GM23338 (cell line): ENCODE measurements around the gene NPHP4.

ENCODE experiments used
- CREB1 ChIP-seq: fragments of 250-450 bp; sonication (Bioruptor Pico); IDR thresholded peaks from 2 replicates; pipeline ENCODE4 v1.5.0; 2020; ENCODE audit warnings: low read depth, mild to moderate bottlenecking, moderate library complexity
- CTCF ChIP-seq, 2 experiments: fragments of 200-600 bp in 1 of 2; sonication (generic) in 1 of 2; conservative IDR thresholded peaks; 2 replicates each; pipeline versions ENCODE4 v1.5.1 to v1.6.1; 2016 to 2017; ENCODE audit warnings: antibody characterized with exemption in 2 of 2, low read depth in 2 of 2, mild to moderate bottlenecking in 2 of 2, moderate library complexity in 1 of 2
- ETS1 ChIP-seq: IDR thresholded peaks from 2 replicates; pipeline ENCODE4 v1.6.1; 2016; ENCODE audit warnings: antibody characterized with exemption
- EZH2 ChIP-seq: fragments of 200-600 bp; sonication (generic); IDR thresholded peaks from one replicate; pipeline ENCODE4 v1.8.0; 2017; ENCODE audit warnings: antibody characterized with exemption, mild to moderate bottlenecking, low read depth; ENCODE audit not compliant: unreplicated experiment
- EZH2phosphoT487 ChIP-seq: fragments of 200-600 bp; sonication (generic); IDR thresholded peaks from one replicate; pipeline ENCODE4 v1.8.1; 2018; ENCODE audit warnings: antibody characterized with exemption; ENCODE audit not compliant: unreplicated experiment
- JUNB ChIP-seq: IDR thresholded peaks from one replicate; pipeline ENCODE4 v1.6.1; 2016; ENCODE audit warnings: antibody characterized with exemption; ENCODE audit not compliant: unreplicated experiment
- NANOG ChIP-seq: IDR thresholded peaks from 2 replicates; pipeline ENCODE4 v1.6.1; 2016; ENCODE audit warnings: antibody characterized with exemption, borderline replicate concordance
- POLR2AphosphoS5 ChIP-seq: IDR thresholded peaks from 2 replicates; pipeline ENCODE4 v1.6.1; 2016; ENCODE audit warnings: antibody characterized with exemption, low read depth
- REST ChIP-seq: IDR thresholded peaks from one replicate; pipeline ENCODE4 v1.6.1; 2018; ENCODE audit warnings: antibody characterized with exemption; ENCODE audit not compliant: unreplicated experiment
- STAT1 ChIP-seq: IDR thresholded peaks from one replicate; pipeline ENCODE4 v1.6.1; 2016; ENCODE audit warnings: antibody characterized with exemption; ENCODE audit not compliant: unreplicated experiment
- ZNF114 ChIP-seq: fragments of 250-450 bp; sonication (Bioruptor Pico); IDR thresholded peaks from 2 replicates; pipeline ENCODE4 v1.5.0; 2020; ENCODE audit warnings: mild to moderate bottlenecking, moderate library complexity
- ZNF331 ChIP-seq: fragments of 250-450 bp; sonication (Bioruptor Pico); IDR thresholded peaks from 2 replicates; pipeline ENCODE4 v1.5.0; 2020; ENCODE audit warnings: low read depth, mild to moderate bottlenecking, moderate library complexity
- ZNF462 ChIP-seq: fragments of 250-450 bp; sonication (Bioruptor Pico); IDR thresholded peaks from 2 replicates; pipeline ENCODE4 v1.5.0; 2020; ENCODE audit warnings: mild to moderate bottlenecking, moderate library complexity

GRCh38 chr1:5914676-5915365 is 77.4 kb downstream of the NPHP4 start:
- no peak for TF ChIP-seq EZH2phosphoT487
- TF ChIP-seq POLR2AphosphoS5 = no peak
- no peak for TF ChIP-seq REST
- no peak for TF ChIP-seq CTCF (conservative IDR thresholded peaks at IDR 0.05; ENCODE audit: low read depth in 2 of 2)
- TF ChIP-seq EZH2 = no peak
- TF ChIP-seq ZNF462 (CRISPR knock-in tag) = no peak
- no peak for TF ChIP-seq ETS1
- no peak for TF ChIP-seq STAT1
- no peak for TF ChIP-seq CREB1 (CRISPR knock-in tag)
- TF ChIP-seq JUNB = no peak
- no peak for TF ChIP-seq ZNF331 (CRISPR knock-in tag)
- no peak for TF ChIP-seq ZNF114 (CRISPR knock-in tag)
- TF ChIP-seq NANOG = no peak
